CD14-positive monocyte (primary cell): Measurements from ENCODE around the gene UBE4A. TPM values are rescaled to one million over a fixed set of nuclear protein-coding genes. Genes with fewer than 3 reads are reported as not detected.

ENCODE experiments used
- DNase-seq, 3 donors: peaks; one replicate each; pipeline ENCODE4 v3.0.0-alpha.2; 2011 to 2022
- H2AFZ ChIP-seq: 2 replicates; pipeline ENCODE4 v1.6.0; 2012; ENCODE audit warnings: mild to moderate bottlenecking, low read depth, low read length, inconsistent platforms; ENCODE audit not compliant: insufficient read depth, poor library complexity, severe bottlenecking
- H3K27ac ChIP-seq, 2 donors: 1 replicate in 1 of 2; 2 replicates in 1 of 2; pipeline ENCODE4 v1.5.1; 2012 to 2013; ENCODE audit warnings: low read length in 2 of 2, control low read depth in 1 of 2, inconsistent platforms in 1 of 2, low read depth in 1 of 2, mild to moderate bottlenecking in 1 of 2
- H3K27me3 ChIP-seq, 2 donors: one replicate each; pipeline versions ENCODE4 v1.6.0 to v1.6.1; 2011 to 2013; ENCODE audit warnings: low read length in 2 of 2; ENCODE audit not compliant: control insufficient read depth in 2 of 2, insufficient read depth in 2 of 2
- H3K36me3 ChIP-seq, 2 donors: replicated peaks in 1 of 2; 1 replicate in 1 of 2; 2 replicates in 1 of 2; pipeline versions ENCODE4 v1.5.1 to v1.6.1; 2012 to 2013; ENCODE audit warnings: low read length in 2 of 2, control low read depth in 1 of 2, inconsistent platforms in 1 of 2, mild to moderate bottlenecking in 1 of 2; ENCODE audit not compliant: insufficient read depth in 2 of 2, control insufficient read depth in 1 of 2
- H3K4me1 ChIP-seq, 2 donors: 1 replicate in 1 of 2; 2 replicates in 1 of 2; pipeline versions ENCODE4 v1.5.1 to v1.6.1; 2012 to 2013; ENCODE audit warnings: low read length in 2 of 2, control low read depth in 1 of 2, inconsistent platforms in 1 of 2, mild to moderate bottlenecking in 1 of 2, moderate library complexity in 1 of 2; ENCODE audit not compliant: insufficient read depth in 2 of 2, control insufficient read depth in 1 of 2
- H3K4me2 ChIP-seq: replicated peaks from 2 replicates; pipeline ENCODE3; 2012; ENCODE audit warnings: low read length, moderate library complexity, mild to moderate bottlenecking; ENCODE audit not compliant: poor library complexity, severe bottlenecking; ENCODE audit errors: extremely low read depth
- H3K4me3 ChIP-seq, 3 experiments: fragments of 200-600 bp in 1 of 3; sonication (generic) in 1 of 3; replicated peaks in 1 of 3; 1 replicate in 2 of 3; 2 replicates in 1 of 3; pipeline ENCODE4 v1.5.1; 2011 to 2013; ENCODE audit warnings: low read length in 3 of 3, mild to moderate bottlenecking in 3 of 3, control low read depth in 2 of 3, low read depth in 2 of 3, inconsistent platforms in 1 of 3, moderate library complexity in 1 of 3
- H3K79me2 ChIP-seq: 2 replicates; pipeline ENCODE4 v1.6.0; 2012; ENCODE audit warnings: mild to moderate bottlenecking, control low read depth, inconsistent platforms, low read length, moderate library complexity; ENCODE audit not compliant: insufficient read depth
- H3K9ac ChIP-seq: 2 replicates; pipeline ENCODE4 v1.6.0; 2017; ENCODE audit warnings: low read length, mild to moderate bottlenecking; ENCODE audit not compliant: insufficient read depth, poor library complexity, severe bottlenecking
- H3K9me3 ChIP-seq, 2 donors: replicated peaks in 1 of 2; 1 replicate in 1 of 2; 2 replicates in 1 of 2; pipeline versions ENCODE4 v1.5.1 to v1.6.1; 2012 to 2013; ENCODE audit warnings: low read length in 2 of 2, control low read depth in 1 of 2; ENCODE audit not compliant: control insufficient read depth in 1 of 2, insufficient read depth in 1 of 2
- H4K20me1 ChIP-seq: 2 replicates; pipeline ENCODE4 v1.6.0; 2012; ENCODE audit warnings: mild to moderate bottlenecking, low read length, control low read depth, moderate library complexity; ENCODE audit not compliant: insufficient read depth
- H3K27ac Mint-ChIP-seq, 7 donors: one replicate each; pipeline ENCODE4 v1.8.0; 2020; ENCODE audit warnings: mild to moderate bottlenecking in 7 of 7, mixed read lengths in 7 of 7, moderate library complexity in 6 of 7, inconsistent platforms in 2 of 7
- H3K27me3 Mint-ChIP-seq, 3 donors: one replicate each; pipeline ENCODE4 v1.8.0; 2021 to 2022; ENCODE audit warnings: low read depth in 3 of 3, mild to moderate bottlenecking in 3 of 3, mixed read lengths in 3 of 3, moderate library complexity in 3 of 3, inconsistent platforms in 1 of 3
- H3K36me3 Mint-ChIP-seq, 2 donors: one replicate each; pipeline ENCODE4 v1.8.0; 2020; ENCODE audit warnings: mixed read lengths in 2 of 2, inconsistent platforms in 1 of 2, mild to moderate bottlenecking in 1 of 2
- H3K4me1 Mint-ChIP-seq: one replicate; pipeline ENCODE4 v1.8.0; 2020; ENCODE audit warnings: mild to moderate bottlenecking, mixed read lengths
- H3K4me3 Mint-ChIP-seq, 2 donors: one replicate each; pipeline ENCODE4 v1.8.0; 2020; ENCODE audit warnings: mild to moderate bottlenecking in 2 of 2, mixed read lengths in 2 of 2, moderate library complexity in 1 of 2
- H3K9me3 Mint-ChIP-seq, 7 donors: one replicate each; pipeline ENCODE4 v1.8.0; 2020 to 2022; ENCODE audit warnings: mixed read lengths in 7 of 7, mild to moderate bottlenecking in 6 of 7, moderate library complexity in 6 of 7, inconsistent platforms in 2 of 7
- WGBS: methylation state at CpG from one replicate; pipeline ENCODE4 v1.1.5; 2013; ENCODE audit warnings: missing lambda C conversion rate; ENCODE audit not compliant: insufficient coverage; 5-methylcytosine and 5-hydroxymethylcytosine counted together
- intact Hi-C, 2 donors: fragments of 100-400 bp; cut with micrococcal nuclease; formaldehyde crosslinking; loops; one replicate each; pipeline versions ENCODE4 v1.15.0 to v1.15.1; 2023
- polyA plus RNA-seq, 3 donors: library from polyadenylated mRNA; depleted of rRNA in 1 of 3; unstranded in 2 of 3; stranded (reverse) in 1 of 3; fragments of 300-500 nt in 2 of 3; fragments of >200 nt in 1 of 3; fragmentation: Illumina TruSeq in 2 of 3; gene quantifications; 1 replicate in 2 of 3; 2 replicates in 1 of 3; pipeline ENCODE4 v1.2.3, GENCODE V29; 2012 to 2021
- TF ChIP-seq, protein P1 (sequence below): fragments of 200-600 bp; IDR thresholded peaks from one replicate; pipeline ENCODE4 v1.8.0; 2022; ENCODE audit warnings: antibody characterized with exemption, mild to moderate bottlenecking

UBE4A gene
- polyA plus RNA-seq, 3 donors, result 21.6 to 33.9 (median 22.7) TPM

DNA sequence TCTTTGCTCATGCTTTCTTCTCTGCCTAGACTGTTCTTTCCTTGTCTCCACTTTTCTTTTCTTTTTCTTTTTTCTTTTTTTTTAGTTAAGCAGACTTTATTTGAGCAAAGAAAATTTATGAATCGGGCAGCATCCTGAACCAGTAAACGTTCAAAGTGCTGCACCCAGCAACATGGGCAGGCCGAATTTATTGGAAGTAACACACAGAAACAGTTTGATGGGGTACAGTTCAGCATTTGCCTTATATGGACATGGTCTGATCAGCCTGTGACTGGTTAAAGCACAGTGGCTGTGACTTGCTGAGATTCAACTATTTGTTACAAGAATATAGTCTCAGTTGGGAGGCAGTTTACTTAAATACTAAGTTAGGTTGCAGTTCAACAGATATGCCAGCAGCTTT, 38.9 kb upstream of the UBE4A start:
- Mint-ChIP-seq H3K4me1 (peaks cover 62% of the 10 kb centered on the region), H3K27ac (peak overlapping the region in 1 of 7 donors; percentile 54), H3K36me3 (no peaks in the 10 kb centered on the region), H3K4me3 (peak overlapping the region in 1 of 2 donors; percentile 10), H3K27me3 (peaks cover 0 to 2% (median 2%) of the 10 kb centered on the region in 3 donors), H3K9me3 (peaks cover 0 to 4% (median 0%) of the 10 kb centered on the region in 7 donors)
- H3K36me3 ChIP-seq, result no peaks in the 10 kb centered on the region
- no peak overlapping the region for H2AFZ ChIP-seq
- intact Hi-C loops, result no loop called here
- H3K9me3 ChIP-seq, result no peaks in the 10 kb centered on the region
- H3K4me2 ChIP-seq, result no peak overlapping the region
- no peak overlapping the region for H3K4me3 ChIP-seq
- 79% methylated on average over 2 of the region's 3 CpGs for WGBS
- H4K20me1 ChIP-seq, result no peaks in the 10 kb centered on the region
- no peaks in the 10 kb centered on the region for H3K79me2 ChIP-seq
- H3K27me3 ChIP-seq, result no peaks in the 10 kb centered on the region
- H3K27ac ChIP-seq, result no peak overlapping the region
- peaks cover 57 to 68% of the 10 kb centered on the region in 2 donors for H3K4me1 ChIP-seq
- DNase-seq, result no peak
- TF ChIP-seq, protein P1, sequence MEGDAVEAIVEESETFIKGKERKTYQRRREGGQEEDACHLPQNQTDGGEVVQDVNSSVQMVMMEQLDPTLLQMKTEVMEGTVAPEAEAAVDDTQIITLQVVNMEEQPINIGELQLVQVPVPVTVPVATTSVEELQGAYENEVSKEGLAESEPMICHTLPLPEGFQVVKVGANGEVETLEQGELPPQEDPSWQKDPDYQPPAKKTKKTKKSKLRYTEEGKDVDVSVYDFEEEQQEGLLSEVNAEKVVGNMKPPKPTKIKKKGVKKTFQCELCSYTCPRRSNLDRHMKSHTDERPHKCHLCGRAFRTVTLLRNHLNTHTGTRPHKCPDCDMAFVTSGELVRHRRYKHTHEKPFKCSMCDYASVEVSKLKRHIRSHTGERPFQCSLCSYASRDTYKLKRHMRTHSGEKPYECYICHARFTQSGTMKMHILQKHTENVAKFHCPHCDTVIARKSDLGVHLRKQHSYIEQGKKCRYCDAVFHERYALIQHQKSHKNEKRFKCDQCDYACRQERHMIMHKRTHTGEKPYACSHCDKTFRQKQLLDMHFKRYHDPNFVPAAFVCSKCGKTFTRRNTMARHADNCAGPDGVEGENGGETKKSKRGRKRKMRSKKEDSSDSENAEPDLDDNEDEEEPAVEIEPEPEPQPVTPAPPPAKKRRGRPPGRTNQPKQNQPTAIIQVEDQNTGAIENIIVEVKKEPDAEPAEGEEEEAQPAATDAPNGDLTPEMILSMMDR, result no peak
- no peak overlapping the region for H3K9ac ChIP-seq

DNA sequence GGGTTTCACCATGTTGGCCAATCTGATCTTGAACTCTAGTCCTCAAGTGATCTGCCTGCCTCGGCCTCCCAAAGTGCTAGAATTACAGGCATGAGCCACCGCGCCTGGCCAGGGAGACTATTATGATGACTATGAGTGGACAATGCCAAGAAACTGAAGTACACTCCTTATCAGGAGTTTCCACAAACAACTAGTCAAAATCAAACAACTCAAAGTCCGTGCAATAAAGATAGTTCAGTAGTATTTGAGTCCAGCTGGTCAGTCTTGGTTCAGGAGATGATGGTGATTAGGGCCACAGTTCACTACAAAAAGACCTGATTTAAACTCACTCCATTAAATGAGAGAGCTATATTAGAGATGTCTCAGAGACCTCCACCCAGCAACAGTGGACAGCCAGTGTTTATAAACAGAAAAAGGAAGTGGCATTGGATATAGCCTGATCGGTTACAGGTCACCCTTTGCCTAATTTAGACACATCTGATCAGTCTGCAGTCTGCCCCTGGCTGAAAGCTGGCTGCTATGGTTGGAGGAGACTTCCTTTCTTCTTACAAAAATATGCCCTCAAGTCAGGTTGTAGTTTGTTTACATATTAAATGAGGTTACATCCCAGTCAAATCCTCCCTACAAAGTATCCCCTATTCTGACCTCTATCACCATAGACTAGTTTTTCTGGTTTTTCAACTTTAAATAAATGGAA, 37.9 kb upstream of the UBE4A start:
- DNase-seq, result no peak
- Mint-ChIP-seq H3K27ac (peak overlapping the region in 1 of 7 donors; percentile 26), H3K27me3 (peaks cover 2 to 4% (median 2%) of the 10 kb centered on the region in 3 donors), H3K9me3 (peaks cover 0 to 4% (median 0%) of the 10 kb centered on the region in 7 donors), H3K36me3 (no peaks in the 10 kb centered on the region), H3K4me3 (no peak overlapping the region), H3K4me1 (peaks cover 52% of the 10 kb centered on the region)
- Histone ChIP-seq H3K4me3 (no peak overlapping the region), H3K36me3 (no peaks in the 10 kb centered on the region), H3K27me3 (no peaks in the 10 kb centered on the region), H4K20me1 (no peaks in the 10 kb centered on the region), H3K27ac (no peak overlapping the region), H3K9me3 (no peaks in the 10 kb centered on the region), H3K79me2 (no peaks in the 10 kb centered on the region), H3K4me1 (peaks cover 47 to 58% of the 10 kb centered on the region in 2 donors), H3K4me2 (no peak overlapping the region), H2AFZ (no peak overlapping the region), H3K9ac (no peak overlapping the region)
- intact Hi-C loops, result no loop called here
- TF ChIP-seq, protein P1, result no peak
- WGBS, result no CpG with 5 or more reads among the region's 5 CpGs
